GM20000 (cell line): ENCODE results near the gene LPP.
"Not testable (repeated sequence)": the region's sequence is repeated elsewhere in the genome, so short reads cannot be mapped to it uniquely, and the experiment has no call there.

Experiments used
- DNase-seq: peaks from one replicate; pipeline ENCODE4 v3.0.0; 2012; ENCODE audit warnings: low spot score
- TF ChIP-seq, protein P1 (sequence below): IDR thresholded peaks from 2 replicates; pipeline ENCODE4 v1.5.1; 2012; ENCODE audit warnings: mild to moderate bottlenecking, control low read depth; ENCODE audit errors: extremely low read depth, missing control alignments

Gene LPP

GRCh38 chr3:188698436-188698835, 544.5 kb downstream of the LPP start:
- DNase-seq: no peak
- TF ChIP-seq, protein P1, sequence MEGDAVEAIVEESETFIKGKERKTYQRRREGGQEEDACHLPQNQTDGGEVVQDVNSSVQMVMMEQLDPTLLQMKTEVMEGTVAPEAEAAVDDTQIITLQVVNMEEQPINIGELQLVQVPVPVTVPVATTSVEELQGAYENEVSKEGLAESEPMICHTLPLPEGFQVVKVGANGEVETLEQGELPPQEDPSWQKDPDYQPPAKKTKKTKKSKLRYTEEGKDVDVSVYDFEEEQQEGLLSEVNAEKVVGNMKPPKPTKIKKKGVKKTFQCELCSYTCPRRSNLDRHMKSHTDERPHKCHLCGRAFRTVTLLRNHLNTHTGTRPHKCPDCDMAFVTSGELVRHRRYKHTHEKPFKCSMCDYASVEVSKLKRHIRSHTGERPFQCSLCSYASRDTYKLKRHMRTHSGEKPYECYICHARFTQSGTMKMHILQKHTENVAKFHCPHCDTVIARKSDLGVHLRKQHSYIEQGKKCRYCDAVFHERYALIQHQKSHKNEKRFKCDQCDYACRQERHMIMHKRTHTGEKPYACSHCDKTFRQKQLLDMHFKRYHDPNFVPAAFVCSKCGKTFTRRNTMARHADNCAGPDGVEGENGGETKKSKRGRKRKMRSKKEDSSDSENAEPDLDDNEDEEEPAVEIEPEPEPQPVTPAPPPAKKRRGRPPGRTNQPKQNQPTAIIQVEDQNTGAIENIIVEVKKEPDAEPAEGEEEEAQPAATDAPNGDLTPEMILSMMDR: no peak

GRCh38 chr3:188700501-188700900, 546.5 kb downstream of the LPP start:
- TF ChIP-seq, protein P1: no peak
- no peak for DNase-seq

- DNase-seq: no peak
- TF ChIP-seq, protein P1: no peak
These were observed 547.0 kb downstream of the LPP start for GRCh38 chr3:188700918-188701317.

DNA sequence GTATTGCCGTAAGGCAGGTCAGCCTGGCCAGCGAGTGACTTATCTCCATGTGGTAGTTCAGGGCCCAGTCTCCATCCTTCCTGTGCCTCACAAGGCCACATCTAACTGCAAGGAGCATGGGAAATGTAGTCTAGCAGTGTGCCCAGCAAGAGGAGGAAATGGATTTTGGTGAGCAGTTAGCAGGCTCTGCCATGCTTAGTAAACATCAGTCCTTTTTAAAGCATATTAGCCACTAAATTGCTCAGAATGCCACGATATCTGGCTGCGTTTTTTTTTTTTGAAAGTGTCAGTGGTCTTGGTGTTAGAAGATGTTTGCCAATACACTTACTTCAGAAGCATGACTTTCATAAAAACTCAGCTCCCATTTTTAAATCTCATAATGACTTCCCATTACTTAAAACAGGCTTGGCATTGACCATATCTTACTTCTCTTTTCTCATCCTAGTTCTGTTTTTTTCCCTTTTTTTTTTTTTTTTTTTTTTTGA, 547.6 kb downstream of the LPP start:
- TF ChIP-seq, protein P1: no peak
- DNase-seq: no peak

- DNase-seq: not testable (repeated sequence)
These were observed 548.1 kb downstream of the LPP start for GRCh38 chr3:188702028-188702427.

- no peak for DNase-seq
- TF ChIP-seq, protein P1: no peak
These were observed 552.2 kb downstream of the LPP start for GRCh38 chr3:188706176-188706575.

- no peak for DNase-seq
- TF ChIP-seq, protein P1: no peak
These were observed 552.6 kb downstream of the LPP start for GRCh38 chr3:188706599-188706998.
